GM12864 (cell line): ENCODE results near the gene UBE3B.

ENCODE experiments used
- DNase-seq: peaks from one replicate; pipeline ENCODE4 v3.0.0-alpha.2; 2011; ENCODE audit warnings: low read depth
- H3K4me3 ChIP-seq: 2 replicates; pipeline ENCODE4 v1.5.1; 2011; ENCODE audit warnings: mild to moderate bottlenecking, low read depth, low read length, control low read depth
- CTCF ChIP-seq: IDR thresholded peaks from 2 replicates; pipeline ENCODE4 v1.5.1; 2011; ENCODE audit warnings: low read depth, mild to moderate bottlenecking, moderate library complexity, low read length, control low read depth, inconsistent platforms; ENCODE audit errors: missing control alignments

UBE3B gene

GRCh38 chr12:109494348-109494881, 17.0 kb downstream of the UBE3B start:
- H3K4me3 ChIP-seq, result no peak overlapping the region
- DNase-seq, result no peak
- TF ChIP-seq CTCF, result no peak

- no peak for DNase-seq
- TF ChIP-seq CTCF, result no peak
- H3K4me3 ChIP-seq, result no peak overlapping the region
Measured at GRCh38 chr12:109495012-109495411, 17.6 kb downstream of the UBE3B start.

DNA sequence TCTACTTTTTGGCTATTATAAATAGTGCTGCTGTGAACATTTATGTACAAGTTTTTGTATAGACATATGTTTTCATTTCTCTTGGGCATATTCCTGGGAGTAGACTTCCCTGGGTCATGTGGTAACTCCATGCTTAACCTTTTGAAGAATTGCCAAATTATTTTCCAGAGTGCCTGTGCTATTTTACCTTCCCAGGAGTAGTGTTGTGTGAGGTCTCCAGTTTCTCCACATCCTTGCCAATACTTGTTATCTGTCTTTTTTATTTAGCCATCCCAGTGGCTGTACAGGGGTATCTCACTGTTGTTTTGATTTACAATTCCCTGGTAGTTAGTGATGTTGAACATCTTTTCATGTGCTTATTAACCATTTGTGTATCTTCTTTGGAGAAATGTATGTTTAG, 18.9 kb downstream of the UBE3B start:
- H3K4me3 ChIP-seq, result no peak overlapping the region
- TF ChIP-seq CTCF, result no peak
- no peak for DNase-seq

GRCh38 chr12:109497675-109498074, 20.2 kb downstream of the UBE3B start:
- TF ChIP-seq CTCF, result no peak
- no peak overlapping the region for H3K4me3 ChIP-seq
- no peak for DNase-seq

- no peak overlapping the region for H3K4me3 ChIP-seq
- no peak for TF ChIP-seq CTCF
- no peak for DNase-seq
Measured at GRCh38 chr12:109500406-109501185, 23.2 kb downstream of the UBE3B start.

DNA sequence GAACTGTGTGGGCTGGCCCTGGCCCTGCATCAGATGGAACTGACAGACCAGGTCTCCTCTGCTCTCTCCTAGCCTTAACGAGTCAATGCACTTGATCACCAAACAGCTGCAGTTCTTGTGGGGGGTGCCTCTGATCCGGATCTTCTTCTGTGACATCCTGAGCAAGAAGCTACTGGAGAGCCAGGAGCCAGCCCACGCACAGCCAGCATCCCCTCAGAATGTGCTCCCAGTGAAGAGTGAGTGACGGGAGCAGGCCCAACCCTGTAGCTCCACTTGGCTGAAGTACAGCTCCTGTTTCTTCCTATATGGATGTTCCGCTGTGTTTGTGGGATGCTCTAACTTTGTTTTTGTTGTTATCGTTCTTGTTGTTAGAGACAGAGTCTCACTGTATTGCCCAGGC, 23.9 kb downstream of the UBE3B start:
- DNase-seq, result no peak
- H3K4me3 ChIP-seq, result no peak overlapping the region
- TF ChIP-seq CTCF, result no peak

DNA sequence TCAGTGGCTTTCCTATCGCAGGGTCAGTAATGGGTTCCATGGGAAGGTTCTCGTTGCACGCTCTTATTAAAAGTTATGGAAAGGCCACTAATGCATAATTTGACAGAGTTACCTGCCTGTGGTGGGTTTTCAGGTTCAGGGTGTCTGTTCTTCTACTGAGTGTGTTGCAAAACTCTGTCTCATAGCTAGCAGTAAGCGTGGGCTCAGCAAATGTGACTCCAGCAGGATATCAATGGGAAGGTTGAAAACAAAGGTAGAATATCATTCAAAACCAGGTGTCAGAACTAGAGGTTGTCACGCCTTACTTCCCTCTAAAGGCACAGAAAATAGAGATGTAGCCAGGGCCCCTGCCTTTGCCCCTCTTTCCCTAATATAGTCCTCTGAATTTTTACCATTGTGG, 24.9 kb downstream of the UBE3B start:
- H3K4me3 ChIP-seq, result no peak overlapping the region
- TF ChIP-seq CTCF, result no peak

More for the DNA sequence above, 24.9 kb downstream of the UBE3B start:
- no peak for DNase-seq
